OCI-LY1 (cell line): ENCODE results near the gene LINGO3.

Experiments used
- H2AFZ ChIP-seq: fragments of 200-600 bp; sonication (generic), shearing (Covaris generic); 2 replicates; pipeline ENCODE4 v1.6.0; 2014; ENCODE audit warnings: antibody characterized with exemption, mild to moderate bottlenecking, low read length
- H3F3A ChIP-seq: fragments of 200-600 bp; sonication (generic), shearing (Covaris generic); 2 replicates; pipeline ENCODE4 v1.6.0; 2014; ENCODE audit warnings: mild to moderate bottlenecking, antibody characterized with exemption, low read length, moderate library complexity; ENCODE audit not compliant: insufficient read depth
- H3K27ac ChIP-seq: fragments of 200-600 bp; sonication (generic); 2 replicates; pipeline ENCODE4 v1.5.1; 2014; ENCODE audit warnings: low read length, mixed run types, mild to moderate bottlenecking, low read depth; ENCODE audit not compliant: poor library complexity, severe bottlenecking
- H3K27me3 ChIP-seq: fragments of 200-600 bp; sonication (generic); 2 replicates; pipeline ENCODE4 v1.6.0; 2014; ENCODE audit warnings: antibody characterized with exemption, mild to moderate bottlenecking, low read length, moderate library complexity; ENCODE audit not compliant: insufficient read depth
- H3K36me3 ChIP-seq: fragments of 200-600 bp; sonication (generic); 2 replicates; pipeline ENCODE4 v1.6.1; 2014; ENCODE audit warnings: mild to moderate bottlenecking, antibody characterized with exemption, low read length, moderate library complexity, mixed read lengths; ENCODE audit not compliant: insufficient read depth
- H3K4me1 ChIP-seq: fragments of 200-600 bp; sonication (generic); 2 replicates; pipeline ENCODE4 v1.5.1; 2014; ENCODE audit warnings: mild to moderate bottlenecking, low read length, moderate library complexity; ENCODE audit not compliant: insufficient read depth, severe bottlenecking
- H3K4me2 ChIP-seq: fragments of 200-600 bp; sonication (generic), shearing (Covaris generic); 2 replicates; pipeline ENCODE4 v1.6.1; 2014; ENCODE audit warnings: low read length
- H3K4me3 ChIP-seq: fragments of 200-600 bp; sonication (generic); 2 replicates; pipeline ENCODE4 v1.5.1; 2014; ENCODE audit warnings: low read length, low read depth, mild to moderate bottlenecking, mixed read lengths; ENCODE audit not compliant: poor library complexity, severe bottlenecking
- H3K79me2 ChIP-seq: fragments of 200-600 bp; shearing (Covaris generic); 2 replicates; pipeline ENCODE4 v1.6.1; 2016; ENCODE audit warnings: mixed run types, low read length, mixed read lengths; ENCODE audit not compliant: insufficient read depth
- H3K9ac ChIP-seq: fragments of 200-600 bp; sonication (generic), shearing (Covaris generic); 2 replicates; pipeline ENCODE4 v1.6.1; 2014; ENCODE audit warnings: mild to moderate bottlenecking, low read length, mixed read lengths
- H3K9me2 ChIP-seq: fragments of 200-600 bp; sonication (generic), shearing (Covaris generic); 2 replicates; pipeline ENCODE4 v1.6.1; 2014; ENCODE audit warnings: low read depth, mild to moderate bottlenecking, low read length, mixed read lengths
- H3K9me3 ChIP-seq: fragments of 200-600 bp; shearing (Covaris generic); 2 replicates; pipeline ENCODE4 v1.6.1; 2014; ENCODE audit warnings: low read length, mixed read lengths
- H4K20me1 ChIP-seq: fragments of 200-600 bp; sonication (generic), shearing (Covaris generic); 2 replicates; pipeline ENCODE4 v1.6.0; 2016; ENCODE audit warnings: mild to moderate bottlenecking, low read length; ENCODE audit not compliant: insufficient read depth
- CTCF ChIP-seq: fragments of 200-600 bp; sonication (generic), shearing (Covaris generic); IDR thresholded peaks from 2 replicates; pipeline ENCODE4 v1.5.1; 2017; ENCODE audit warnings: mild to moderate bottlenecking, antibody characterized with exemption, low read length, moderate library complexity, mixed read lengths
- EZH2 ChIP-seq: fragments of 200-600 bp; sonication (generic), shearing (Covaris generic); IDR thresholded peaks from 2 replicates; pipeline ENCODE4 v1.8.0; 2017; ENCODE audit warnings: borderline replicate concordance, mixed run types, mild to moderate bottlenecking, antibody characterized with exemption, low read length, moderate library complexity, mixed read lengths

The LINGO3 gene

DNA sequence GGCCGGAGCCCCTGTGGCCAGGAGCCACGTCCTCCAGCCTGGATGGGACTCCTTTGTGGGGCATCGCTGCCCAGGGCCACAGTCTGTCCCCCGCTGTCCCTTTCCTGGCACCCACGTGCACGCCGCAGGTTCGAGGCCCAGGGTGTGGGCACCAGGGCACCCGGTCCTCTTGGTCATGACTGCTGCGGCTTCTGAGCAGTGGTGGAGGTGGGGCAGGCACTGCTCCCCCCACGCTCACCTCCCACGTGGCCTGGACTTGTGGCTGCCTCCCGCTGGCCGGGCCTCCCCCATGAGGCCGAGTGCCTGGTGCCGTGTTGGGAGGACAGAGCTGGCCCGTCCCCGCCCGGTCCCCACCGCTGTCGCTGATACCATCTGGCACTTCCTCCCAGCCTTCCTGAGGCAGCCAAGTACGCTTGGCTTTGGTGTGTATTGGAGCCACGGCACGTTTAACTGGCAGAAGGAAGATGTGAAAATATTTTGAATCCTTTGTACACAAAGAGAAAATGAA lies 33.3 kb upstream of the LINGO3 start:
- no peak overlapping the region for H3K4me2 ChIP-seq
- H3K4me3 ChIP-seq, result no peak overlapping the region
- H3K9ac ChIP-seq, result no peak overlapping the region
- no peaks in the 10 kb centered on the region for H3K79me2 ChIP-seq
- no peaks in the 10 kb centered on the region for H4K20me1 ChIP-seq
- H3K36me3 ChIP-seq, result peaks cover 53% of the 10 kb centered on the region
- no peaks in the 10 kb centered on the region for H3K27me3 ChIP-seq
- H3K4me1 ChIP-seq, result no peaks in the 10 kb centered on the region
- no peak overlapping the region for H3K27ac ChIP-seq
- H3K9me3 ChIP-seq, result no peaks in the 10 kb centered on the region
- TF ChIP-seq EZH2, result no peak
- TF ChIP-seq CTCF, result no peak
- H3K9me2 ChIP-seq, result no peaks in the 10 kb centered on the region
- no peaks in the 10 kb centered on the region for H3F3A ChIP-seq
- no peak overlapping the region for H2AFZ ChIP-seq

DNA sequence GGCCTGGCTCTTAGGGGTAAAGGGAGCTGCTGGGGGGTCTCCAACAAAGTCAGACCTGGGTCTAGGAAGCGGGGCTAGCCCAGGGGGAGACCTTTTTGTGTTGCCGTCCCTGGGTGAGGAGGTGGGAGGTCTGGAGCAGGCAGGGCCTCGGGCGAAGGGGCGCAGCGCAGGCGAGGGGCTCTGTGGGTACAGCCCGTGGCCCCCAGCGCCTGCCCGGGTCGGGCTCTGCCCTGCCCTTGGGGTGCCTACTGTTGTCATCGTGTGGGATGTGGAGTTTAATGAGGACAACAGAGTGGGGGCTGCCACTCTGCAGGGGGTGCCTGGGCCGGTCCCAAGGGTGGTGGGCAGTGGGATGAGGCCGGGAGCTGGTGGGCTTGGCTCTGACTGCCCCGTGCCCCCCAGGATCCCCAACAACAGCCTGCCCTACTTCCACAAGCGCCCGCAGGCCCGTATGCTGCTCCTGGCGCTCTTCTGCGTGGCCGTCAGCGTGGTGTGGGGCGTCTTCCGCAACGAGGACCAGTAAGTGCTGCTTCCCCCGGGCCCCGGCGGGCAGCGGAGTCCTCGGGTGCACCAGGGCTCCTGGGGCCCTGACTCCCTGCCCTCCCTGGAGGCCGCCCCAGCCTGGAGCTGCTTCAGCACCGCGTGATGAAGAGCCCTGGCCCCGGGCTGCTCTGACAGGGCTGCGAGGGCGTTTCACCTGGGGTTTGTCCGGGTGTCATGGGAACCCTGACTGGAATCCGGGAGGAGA lies 32.7 kb upstream of the LINGO3 start:
- no peak overlapping the region for H3K4me2 ChIP-seq
- peaks cover under 1% of the 10 kb centered on the region; the same call in 1 of the 2 replicates for H3F3A ChIP-seq
- no peak overlapping the region for H3K4me3 ChIP-seq
- H3K9ac ChIP-seq, result no peak overlapping the region
- no peaks in the 10 kb centered on the region for H4K20me1 ChIP-seq
- no peaks in the 10 kb centered on the region for H3K9me2 ChIP-seq
- no peak overlapping the region for H2AFZ ChIP-seq
- peaks cover 52% of the 10 kb centered on the region for H3K36me3 ChIP-seq
- no peaks in the 10 kb centered on the region for H3K27me3 ChIP-seq
- no peak for TF ChIP-seq CTCF
- TF ChIP-seq EZH2, result no peak
- no peaks in the 10 kb centered on the region for H3K9me3 ChIP-seq
- no peaks in the 10 kb centered on the region for H3K4me1 ChIP-seq
- no peaks in the 10 kb centered on the region for H3K79me2 ChIP-seq
- no peak overlapping the region for H3K27ac ChIP-seq

DNA sequence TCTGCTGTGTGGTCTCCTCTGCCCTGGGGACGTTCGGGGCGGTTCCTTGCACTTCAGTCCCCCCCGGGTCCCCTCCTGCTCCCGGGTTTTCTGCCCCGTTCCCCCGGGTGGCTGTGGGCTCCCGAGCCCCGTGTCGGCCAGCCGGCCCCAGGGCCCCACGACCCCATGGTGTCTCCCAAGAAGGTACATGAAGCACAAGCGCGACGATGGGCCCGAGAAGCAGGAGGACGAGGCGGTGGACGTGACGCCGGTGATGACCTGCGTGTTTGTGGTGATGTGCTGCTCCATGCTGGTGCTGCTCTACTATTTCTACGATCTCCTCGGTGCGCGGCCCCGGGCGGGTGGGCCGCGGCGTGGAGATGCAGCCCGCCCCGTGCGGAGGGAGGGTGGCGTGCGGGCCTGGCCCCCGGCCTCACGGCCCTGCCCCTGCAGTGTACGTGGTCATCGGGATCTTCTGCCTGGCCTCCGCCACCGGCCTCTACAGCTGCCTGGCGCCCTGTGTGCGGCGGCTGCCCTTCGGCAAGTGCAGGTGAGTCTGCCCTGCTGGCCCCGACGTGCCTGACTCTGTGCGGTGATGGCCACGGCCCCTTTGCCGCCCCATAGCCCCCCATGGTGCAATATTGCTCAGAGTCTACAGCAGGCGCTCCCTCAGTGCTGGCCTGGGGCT lies 31.8 kb upstream of the LINGO3 start:
- no peak overlapping the region for H3K4me2 ChIP-seq

More for the DNA sequence above, 31.8 kb upstream of the LINGO3 start:
- peaks cover 4% of the 10 kb centered on the region; the same call in 1 of the 2 replicates for H3F3A ChIP-seq
- H3K79me2 ChIP-seq, result no peaks in the 10 kb centered on the region
- H3K4me3 ChIP-seq, result no peak overlapping the region
- H2AFZ ChIP-seq, result no peak overlapping the region
- no peaks in the 10 kb centered on the region for H3K4me1 ChIP-seq
- H4K20me1 ChIP-seq, result no peaks in the 10 kb centered on the region
- no peaks in the 10 kb centered on the region for H3K27me3 ChIP-seq
- no peak overlapping the region for H3K9ac ChIP-seq
- H3K9me3 ChIP-seq, result no peaks in the 10 kb centered on the region
- TF ChIP-seq EZH2 (no peak), CTCF (no peak)
- H3K9me2 ChIP-seq, result no peaks in the 10 kb centered on the region
- H3K27ac ChIP-seq, result no peak overlapping the region
- H3K36me3 ChIP-seq, result peaks cover 50% of the 10 kb centered on the region
